Cardiac muscle cell (in vitro differentiated cells and primary cell): ENCODE measurements around the gene MCOLN2. TPM values are rescaled to one million over a fixed set of nuclear protein-coding genes. Genes with fewer than 3 reads are reported as not detected.

Experiments used
- DNase-seq, 2 donors: peaks; one replicate each; pipeline versions ENCODE4 v3.0.0 to v3.0.0-alpha.2; 2010 to 2017; ENCODE audit warnings: low read depth in 1 of 2, low spot score in 1 of 2
- H3K27ac ChIP-seq: fragments of 200-600 bp; sonication (generic); 2 replicates; pipeline ENCODE4 v1.5.1; 2016
- H3K27me3 ChIP-seq: fragments of 200-600 bp; sonication (generic); 2 replicates; pipeline ENCODE4 v1.6.0; 2016; ENCODE audit warnings: control low read depth
- H3K36me3 ChIP-seq: fragments of 200-600 bp; sonication (generic); 2 replicates; pipeline ENCODE4 v1.5.1; 2016; ENCODE audit warnings: control low read depth
- H3K4me1 ChIP-seq: fragments of 200-600 bp; sonication (generic); 2 replicates; pipeline ENCODE4 v1.8.1; 2017; ENCODE audit warnings: low read depth, mild to moderate bottlenecking, mixed run types
- H3K4me3 ChIP-seq: fragments of 200-600 bp; sonication (generic); 2 replicates; pipeline ENCODE4 v1.5.1; 2016; ENCODE audit warnings: mild to moderate bottlenecking
- H3K9me3 ChIP-seq: fragments of 200-600 bp; sonication (generic); 2 replicates; pipeline ENCODE4 v1.5.1; 2017; ENCODE audit warnings: low read depth, mild to moderate bottlenecking, control low read depth
- CTCF ChIP-seq: IDR thresholded peaks from 2 replicates; pipeline ENCODE4 v1.5.1; 2012; ENCODE audit warnings: low read depth, mild to moderate bottlenecking, low read length
- polyA plus RNA-seq: library from polyadenylated mRNA; unstranded; fragments of >200 nt; fragmentation: Nextera tagmentation; extraction: Ambion mirVana; gene quantifications from 2 replicates; pipeline ENCODE4 v1.2.1, GENCODE V29; 2016
- total RNA-seq: library from RNA; depleted of rRNA; stranded (reverse); fragments of >200 nt; gene quantifications from 2 replicates; pipeline ENCODE4 v1.2.3, GENCODE V29; 2016

The MCOLN2 gene
- total and polyA plus RNA-seq, 2 experiments from 2014 or later, result not detected

DNA sequence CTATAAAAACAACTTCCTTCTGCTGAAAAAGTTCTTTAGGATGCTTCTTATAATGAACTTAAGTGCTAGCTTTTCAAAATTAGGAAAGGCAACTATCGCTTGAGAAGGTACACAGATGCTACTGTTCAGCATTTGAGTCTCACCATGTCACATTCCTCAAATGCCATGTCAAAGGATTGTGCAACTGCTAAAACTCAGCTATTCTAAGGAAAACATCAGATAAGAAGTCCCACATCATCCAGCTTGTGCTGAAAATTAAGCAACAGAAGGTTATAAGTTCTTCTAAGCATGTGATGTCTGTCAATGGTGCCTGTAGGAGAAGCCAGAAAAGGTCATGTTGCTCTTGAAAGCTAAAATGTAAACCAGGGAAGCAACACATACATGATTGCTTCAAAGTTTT lies 36.5 kb downstream of the MCOLN2 start:
- Histone ChIP-seq H3K36me3 (no peaks in the 10 kb centered on the region), H3K4me1 (peaks cover 6% of the 10 kb centered on the region), H3K27me3 (no peaks in the 10 kb centered on the region), H3K27ac (no peak overlapping the region), H3K4me3 (no peak overlapping the region), H3K9me3 (no peaks in the 10 kb centered on the region)
- no peak for TF ChIP-seq CTCF
- peak; percentile 39 to 95 for DNase-seq

DNA sequence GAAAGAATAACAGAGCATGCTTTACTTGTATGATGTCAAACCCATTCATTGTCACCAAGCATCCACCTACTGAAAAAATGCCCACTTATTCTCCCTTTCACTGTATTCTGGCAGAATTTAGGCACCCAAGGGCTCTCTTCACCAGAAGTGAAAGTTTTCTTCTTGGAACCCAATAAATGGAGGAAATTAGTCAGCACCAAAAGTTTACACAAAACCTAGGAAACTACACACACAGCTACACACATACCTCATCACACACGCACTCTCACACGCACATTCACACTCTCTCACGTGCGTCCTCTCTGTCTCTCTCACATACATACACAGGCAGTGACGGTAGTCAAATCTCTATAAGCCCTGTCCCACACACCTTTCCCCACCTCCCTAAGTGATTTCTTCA lies 37.6 kb downstream of the MCOLN2 start:
- Histone ChIP-seq H3K4me1 (peaks cover 6% of the 10 kb centered on the region), H3K27ac (no peak overlapping the region), H3K4me3 (no peak overlapping the region), H3K27me3 (no peaks in the 10 kb centered on the region), H3K9me3 (no peaks in the 10 kb centered on the region), H3K36me3 (no peaks in the 10 kb centered on the region)
- TF ChIP-seq CTCF, result no peak
- no peak for DNase-seq

GRCh38 chr1:84957966-84958365 lies 38.9 kb downstream of the MCOLN2 start:
- peak in 1 of 2 donors; percentile 46 for DNase-seq
- H3K27me3 ChIP-seq, result no peaks in the 10 kb centered on the region
- H3K9me3 ChIP-seq, result no peaks in the 10 kb centered on the region
- H3K4me3 ChIP-seq, result no peak overlapping the region
- no peak for TF ChIP-seq CTCF
- H3K4me1 ChIP-seq, result peaks cover 6% of the 10 kb centered on the region
- H3K27ac ChIP-seq, result no peak overlapping the region
- no peaks in the 10 kb centered on the region for H3K36me3 ChIP-seq

DNA sequence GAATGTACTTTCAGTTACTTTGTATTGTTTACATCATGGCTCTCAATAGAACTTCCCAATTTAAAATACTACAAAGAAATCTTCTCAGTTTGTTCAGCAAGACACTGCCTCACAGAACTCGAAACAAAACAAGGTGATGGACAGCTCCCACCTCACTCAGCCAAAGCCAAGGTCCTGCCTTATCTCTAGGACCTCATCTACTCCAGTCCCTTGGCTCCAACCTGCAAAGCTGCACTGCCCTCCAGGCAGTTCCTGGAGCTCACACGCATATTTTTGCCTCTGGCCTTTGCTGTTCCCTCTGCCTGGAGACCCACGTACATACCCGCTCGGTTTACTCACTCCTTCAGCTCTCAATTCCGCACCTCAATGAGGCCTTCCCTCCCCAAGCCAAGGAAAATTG lies 40.3 kb downstream of the MCOLN2 start:
- H3K4me1 ChIP-seq, result peaks cover 6% of the 10 kb centered on the region
- TF ChIP-seq CTCF, result no peak
- H3K27ac ChIP-seq, result no peak overlapping the region
- no peaks in the 10 kb centered on the region for H3K27me3 ChIP-seq
- H3K9me3 ChIP-seq, result no peaks in the 10 kb centered on the region
- no peak overlapping the region for H3K4me3 ChIP-seq
- no peaks in the 10 kb centered on the region for H3K36me3 ChIP-seq
- DNase-seq, result no peak

- TF ChIP-seq CTCF, result no peak
- no peaks in the 10 kb centered on the region for H3K9me3 ChIP-seq
- H3K4me3 ChIP-seq, result no peak overlapping the region
- no peak for DNase-seq
- H3K4me1 ChIP-seq, result peaks cover 2% of the 10 kb centered on the region
- no peaks in the 10 kb centered on the region for H3K36me3 ChIP-seq
- no peak overlapping the region for H3K27ac ChIP-seq
- H3K27me3 ChIP-seq, result no peaks in the 10 kb centered on the region
Measured at GRCh38 chr1:84956097-84956496, 40.8 kb downstream of the MCOLN2 start.

DNA sequence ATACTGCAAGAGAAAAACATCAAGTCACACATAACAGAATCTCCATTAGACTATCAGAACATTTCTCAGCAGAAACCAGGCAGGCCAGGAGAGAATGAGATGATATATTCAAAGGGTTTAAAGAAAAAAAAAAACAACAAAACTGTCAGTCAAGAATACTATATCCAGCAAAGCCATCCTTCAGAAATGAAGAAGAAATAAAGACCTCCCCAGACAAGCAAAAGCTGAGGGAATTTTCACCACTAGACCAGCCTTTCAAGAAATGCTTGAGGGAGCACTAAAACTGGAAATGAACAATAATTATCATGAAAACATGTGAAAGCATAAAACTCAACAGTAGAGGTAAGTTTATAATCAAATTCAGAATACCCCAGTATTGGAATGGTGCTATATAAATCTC lies 47.2 kb downstream of the MCOLN2 start:
- Histone ChIP-seq H3K27me3 (no peaks in the 10 kb centered on the region), H3K4me3 (no peak overlapping the region), H3K9me3 (no peaks in the 10 kb centered on the region), H3K36me3 (no peaks in the 10 kb centered on the region), H3K4me1 (no peaks in the 10 kb centered on the region), H3K27ac (no peak overlapping the region)
- no peak for TF ChIP-seq CTCF
- DNase-seq, result no peak
